Measurements from ENCODE around the gene CDKN2C.

CDKN2C gene

DNA sequence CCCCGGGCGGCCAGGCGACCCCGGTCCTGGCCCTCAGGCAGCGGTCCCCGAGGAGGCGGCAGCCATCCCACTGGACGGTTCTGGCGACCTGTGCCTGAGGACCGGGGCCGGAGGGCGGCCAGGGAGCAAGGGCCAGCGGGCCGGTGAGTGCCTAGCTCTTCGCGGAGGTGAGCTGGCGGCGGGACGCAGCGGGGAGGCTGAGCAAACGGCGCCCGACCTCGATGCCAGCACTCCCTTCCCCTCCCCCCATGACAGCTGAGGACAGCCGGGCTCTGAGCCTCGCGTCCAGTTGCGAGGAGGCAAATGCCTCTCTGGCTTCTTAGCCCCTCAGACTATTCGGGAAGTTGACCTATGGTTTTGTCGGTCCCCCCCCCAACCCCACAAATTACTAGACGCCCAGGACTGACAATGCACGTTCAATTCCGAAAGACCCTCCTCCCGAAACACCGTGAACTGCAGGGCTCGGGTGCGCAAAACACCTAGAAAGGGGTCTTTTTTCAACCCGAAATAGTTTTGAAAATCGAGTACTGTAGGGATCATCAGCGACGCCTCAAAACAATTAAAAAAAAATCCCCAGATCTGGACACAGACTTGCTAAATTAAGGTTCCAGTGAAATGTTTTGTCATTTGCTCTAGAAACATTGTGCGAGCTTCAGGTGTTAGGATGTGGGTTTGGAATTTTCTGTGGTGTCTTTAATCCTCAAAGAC, 8.3 kb downstream of the CDKN2C start:
- Histone ChIP-seq H3K4me3 (peak overlapping the region; percentile 45), H4K20me1 (peaks cover 67% of the 10 kb centered on the region), H3K9ac (no peak overlapping the region), H3K36me3 (no peaks in the 10 kb centered on the region), H3K9me3 (no peaks in the 10 kb centered on the region), H3K4me1 (peaks cover 16% of the 10 kb centered on the region), H3K27ac (no peak overlapping the region), H3K4me2 (peak overlapping the region; percentile 72), H3K27me3 (peaks cover 86% of the 10 kb centered on the region)
- no peak for TF ChIP-seq Cebpa-rat (IDR thresholded peaks at IDR 0.05)

- Histone ChIP-seq H3K9ac (no peak overlapping the region), H3K27me3 (peaks cover 80% of the 10 kb centered on the region), H3K4me1 (peaks cover 16% of the 10 kb centered on the region), H3K4me3 (no peak overlapping the region), H3K9me3 (no peaks in the 10 kb centered on the region), H3K36me3 (no peaks in the 10 kb centered on the region), H3K27ac (no peak overlapping the region), H3K4me2 (no peak overlapping the region), H4K20me1 (peaks cover 59% of the 10 kb centered on the region)
- no peak for TF ChIP-seq Cebpa-rat (IDR thresholded peaks at IDR 0.05)
Observed at GRCh38 chr1:50978852-50979781, 9.1 kb downstream of the CDKN2C start.

DNA sequence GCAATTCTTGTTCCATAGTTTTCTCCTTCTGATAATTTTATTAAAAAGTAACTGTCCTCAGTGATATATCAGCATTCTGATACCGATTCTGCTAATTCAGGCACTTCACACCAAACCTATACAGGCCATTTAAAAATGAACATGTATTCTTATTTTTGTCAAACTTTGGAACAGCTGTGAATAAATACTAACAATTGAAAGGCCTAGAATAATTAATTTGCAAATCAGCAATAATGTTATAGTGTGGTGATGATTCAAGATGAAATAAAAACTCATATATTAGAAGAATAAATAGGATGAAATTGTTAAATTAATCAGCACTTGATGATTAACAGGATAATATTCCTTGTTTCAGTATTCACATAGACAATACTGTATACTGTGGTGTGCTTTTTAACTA, 9.9 kb downstream of the CDKN2C start:
- no peak for TF ChIP-seq Cebpa-rat (IDR thresholded peaks at IDR 0.05)
- Histone ChIP-seq H3K4me3 (no peak overlapping the region), H3K9ac (no peak overlapping the region), H3K27ac (no peak overlapping the region), H3K4me2 (no peak overlapping the region), H3K36me3 (no peaks in the 10 kb centered on the region), H3K4me1 (peaks cover 16% of the 10 kb centered on the region), H3K27me3 (peaks cover 73% of the 10 kb centered on the region), H4K20me1 (peaks cover 51% of the 10 kb centered on the region), H3K9me3 (no peaks in the 10 kb centered on the region)

DNA sequence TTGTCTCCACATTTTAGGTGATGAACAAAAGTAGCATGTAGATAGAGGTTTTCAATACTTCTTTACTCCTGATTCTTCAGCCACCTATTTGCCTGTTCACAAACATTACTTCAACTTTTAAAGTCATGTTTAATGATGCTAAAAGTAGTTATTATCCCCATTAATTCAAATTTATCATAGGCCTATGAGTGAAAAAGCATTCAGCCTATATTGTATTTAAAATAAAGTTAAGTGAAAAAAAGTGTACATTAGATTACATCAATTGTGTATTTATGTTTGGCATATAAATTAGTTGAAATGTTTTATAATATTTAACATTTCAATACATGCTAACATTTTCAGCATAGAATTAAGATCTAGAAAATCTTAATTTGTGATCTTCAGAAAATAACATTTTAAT, 10.5 kb downstream of the CDKN2C start:
- Histone ChIP-seq H3K4me2 (no peak overlapping the region), H3K27ac (no peak overlapping the region), H3K4me3 (no peak overlapping the region)

GRCh38 chr1:50981741-50982140, 11.7 kb downstream of the CDKN2C start:
- H4K20me1 ChIP-seq: peaks cover 34% of the 10 kb centered on the region
- no peak overlapping the region for H3K4me2 ChIP-seq
- no peak overlapping the region for H3K4me3 ChIP-seq
- H3K9ac ChIP-seq: no peak overlapping the region
- H3K4me1 ChIP-seq: peaks cover 16% of the 10 kb centered on the region
- no peaks in the 10 kb centered on the region for H3K9me3 ChIP-seq
- no peak for TF ChIP-seq Cebpa-rat (IDR thresholded peaks at IDR 0.05)
- no peak overlapping the region for H3K27ac ChIP-seq
- peaks cover 57% of the 10 kb centered on the region for H3K27me3 ChIP-seq
- no peaks in the 10 kb centered on the region for H3K36me3 ChIP-seq

More for the DNA sequence above, 10.5 kb downstream of the CDKN2C start:
- no peak for TF ChIP-seq Cebpa-rat (IDR thresholded peaks at IDR 0.05)
- no peaks in the 10 kb centered on the region for H3K9me3 ChIP-seq
- H3K36me3 ChIP-seq: no peaks in the 10 kb centered on the region
- H3K9ac ChIP-seq: no peak overlapping the region
- H3K4me1 ChIP-seq: peaks cover 16% of the 10 kb centered on the region
- peaks cover 47% of the 10 kb centered on the region for H4K20me1 ChIP-seq
- peaks cover 69% of the 10 kb centered on the region for H3K27me3 ChIP-seq

DNA sequence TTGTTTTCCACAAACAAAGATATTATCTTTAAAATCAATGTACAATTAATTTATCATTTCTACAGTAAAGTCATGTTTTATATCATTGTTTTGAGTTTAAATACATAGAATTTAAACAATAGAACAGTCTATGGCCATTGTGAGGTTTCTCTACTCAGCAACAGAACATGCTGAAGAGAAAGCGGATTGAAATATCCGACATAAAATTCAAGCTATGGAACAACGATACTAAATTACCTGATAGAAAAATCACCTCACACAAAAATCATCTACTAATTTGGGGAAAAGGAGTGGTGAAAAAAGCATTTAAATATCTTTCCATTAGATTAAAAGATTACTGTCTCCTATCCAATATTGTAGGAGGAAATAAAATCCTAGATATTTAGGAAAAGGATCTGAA, 12.6 kb downstream of the CDKN2C start:
- no peak for TF ChIP-seq Cebpa-rat (IDR thresholded peaks at IDR 0.05)
- H3K9ac ChIP-seq: no peak overlapping the region
- peaks cover 7% of the 10 kb centered on the region for H3K4me1 ChIP-seq
- H3K4me3 ChIP-seq: no peak overlapping the region
- H3K4me2 ChIP-seq: no peak overlapping the region
- peaks cover 26% of the 10 kb centered on the region for H4K20me1 ChIP-seq
- H3K36me3 ChIP-seq: no peaks in the 10 kb centered on the region
- no peak overlapping the region for H3K27ac ChIP-seq
- H3K9me3 ChIP-seq: no peaks in the 10 kb centered on the region
- H3K27me3 ChIP-seq: peaks cover 48% of the 10 kb centered on the region

GRCh38 chr1:50983219-50983802, 13.3 kb downstream of the CDKN2C start:
- Histone ChIP-seq H4K20me1 (peaks cover 19% of the 10 kb centered on the region), H3K4me1 (peaks cover under 1% of the 10 kb centered on the region; the same call in 1 of the 2 replicates), H3K4me3 (no peak overlapping the region), H3K9me3 (no peaks in the 10 kb centered on the region), H3K9ac (no peak overlapping the region), H3K27ac (no peak overlapping the region), H3K4me2 (no peak overlapping the region), H3K36me3 (no peaks in the 10 kb centered on the region), H3K27me3 (peaks cover 41% of the 10 kb centered on the region)
- TF ChIP-seq Cebpa-rat (IDR thresholded peaks at IDR 0.05): no peak

DNA sequence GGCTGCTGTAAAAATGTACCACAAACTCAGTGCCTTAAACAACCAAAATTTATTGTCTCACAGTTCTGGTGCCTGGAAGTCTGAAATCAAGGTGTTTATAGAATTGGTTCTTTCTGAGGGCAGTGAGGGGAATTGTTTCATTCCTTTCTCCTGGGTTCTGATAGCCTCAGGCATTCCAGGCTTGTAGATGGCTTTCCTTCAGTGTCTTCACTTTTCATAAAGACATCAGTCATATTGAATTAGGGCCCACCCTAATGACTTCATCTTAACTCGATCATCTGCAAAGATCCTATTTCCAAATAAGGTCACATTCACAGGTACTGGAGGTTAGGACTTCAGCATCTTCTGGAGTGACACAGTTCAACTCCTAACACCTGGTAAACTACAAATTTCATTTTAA, 15.0 kb downstream of the CDKN2C start:
- Histone ChIP-seq H3K4me1 (no peaks in the 10 kb centered on the region), H3K9ac (no peak overlapping the region), H3K4me3 (no peak overlapping the region), H4K20me1 (peaks cover under 1% of the 10 kb centered on the region; the same call in 1 of the 2 replicates), H3K9me3 (no peaks in the 10 kb centered on the region), H3K36me3 (no peaks in the 10 kb centered on the region), H3K27ac (no peak overlapping the region), H3K4me2 (no peak overlapping the region), H3K27me3 (peaks cover 23% of the 10 kb centered on the region; the same call in 1 of the 2 replicates)
- no peak for TF ChIP-seq Cebpa-rat (IDR thresholded peaks at IDR 0.05)

- H3K4me1 ChIP-seq: no peaks in the 10 kb centered on the region
- no peak overlapping the region for H3K9ac ChIP-seq
- H3K36me3 ChIP-seq: no peaks in the 10 kb centered on the region
- H3K27me3 ChIP-seq: peaks cover 10% of the 10 kb centered on the region; the same call in 1 of the 2 replicates
- no peak overlapping the region for H3K27ac ChIP-seq
- H3K9me3 ChIP-seq: no peaks in the 10 kb centered on the region
- no peaks in the 10 kb centered on the region; the same call in 1 of the 2 replicates for H4K20me1 ChIP-seq
- no peak for TF ChIP-seq Cebpa-rat (IDR thresholded peaks at IDR 0.05)
- H3K4me3 ChIP-seq: no peak overlapping the region
- no peak overlapping the region for H3K4me2 ChIP-seq
Observed at GRCh38 chr1:50986653-50987052, 16.6 kb downstream of the CDKN2C start.

All from BLaER1 (cell line).